Peyer's patch (tissue), 4 donors: ENCODE measurements around the gene RDH5. TPM values are rescaled to one million over a fixed set of nuclear protein-coding genes. Genes with fewer than 3 reads are reported as not detected.
A peak's percentile ranks its signal among the peaks of the same experiment; 100 is the strongest.

Experiments
- DNase-seq, 3 donors: peaks; one replicate each; pipeline ENCODE4 v3.0.0-alpha.2; 2017 to 2019
- H3K27ac ChIP-seq, 4 donors: fragments of 200-600 bp; sonication (generic); one replicate each; pipeline ENCODE4 v1.5.1; 2016 to 2019
- H3K27me3 ChIP-seq, 2 donors: fragments of 200-600 bp; sonication (generic); one replicate each; pipeline ENCODE4 v1.5.1; 2019
- H3K36me3 ChIP-seq, 3 donors: fragments of 200-600 bp; sonication (generic); one replicate each; pipeline ENCODE4 v1.5.1; 2016 to 2019
- H3K4me1 ChIP-seq, 4 donors: fragments of 200-600 bp; sonication (generic); one replicate each; pipeline ENCODE4 v1.5.1; 2016 to 2019
- H3K4me3 ChIP-seq, 4 donors: fragments of 200-600 bp; sonication (generic); 1 replicate in 3 of 4; 2 replicates in 1 of 4; pipeline ENCODE4 v1.5.1; 2016 to 2019; ENCODE audit warnings: mild to moderate bottlenecking in 1 of 4
- H3K9me3 ChIP-seq, 4 donors: fragments of 200-600 bp; sonication (generic); one replicate each; pipeline ENCODE4 v1.5.1; 2016 to 2019; ENCODE audit warnings: mild to moderate bottlenecking in 1 of 4
- POLR2A ChIP-seq, 2 donors: fragments of 450-650 bp; IDR thresholded peaks; one replicate each; pipeline ENCODE4 v1.5.1; 2017; ENCODE audit warnings: antibody characterized with exemption in 2 of 2, mild to moderate bottlenecking in 2 of 2, moderate library complexity in 2 of 2
- total RNA-seq, 4 donors: library from RNA; depleted of rRNA; stranded (reverse); fragments of >200 nt; gene quantifications; one replicate each; pipeline ENCODE4 v1.1.0, GENCODE V29; 2016
- TF ChIP-seq, protein P1 (sequence below), 6 experiments: fragments of 450-650 bp in 4 of 6; fragments of 200-600 bp in 2 of 6; sonication (generic) in 1 of 6; IDR thresholded peaks; one replicate each; pipeline ENCODE4 v1.5.1; 2017 to 2019; ENCODE audit warnings: antibody characterized with exemption in 6 of 6, mild to moderate bottlenecking in 3 of 6, moderate library complexity in 1 of 6

The RDH5 gene
- total RNA-seq, 4 donors from 2014 or later = 47.0 to 113 (median 90.9) TPM

DNA sequence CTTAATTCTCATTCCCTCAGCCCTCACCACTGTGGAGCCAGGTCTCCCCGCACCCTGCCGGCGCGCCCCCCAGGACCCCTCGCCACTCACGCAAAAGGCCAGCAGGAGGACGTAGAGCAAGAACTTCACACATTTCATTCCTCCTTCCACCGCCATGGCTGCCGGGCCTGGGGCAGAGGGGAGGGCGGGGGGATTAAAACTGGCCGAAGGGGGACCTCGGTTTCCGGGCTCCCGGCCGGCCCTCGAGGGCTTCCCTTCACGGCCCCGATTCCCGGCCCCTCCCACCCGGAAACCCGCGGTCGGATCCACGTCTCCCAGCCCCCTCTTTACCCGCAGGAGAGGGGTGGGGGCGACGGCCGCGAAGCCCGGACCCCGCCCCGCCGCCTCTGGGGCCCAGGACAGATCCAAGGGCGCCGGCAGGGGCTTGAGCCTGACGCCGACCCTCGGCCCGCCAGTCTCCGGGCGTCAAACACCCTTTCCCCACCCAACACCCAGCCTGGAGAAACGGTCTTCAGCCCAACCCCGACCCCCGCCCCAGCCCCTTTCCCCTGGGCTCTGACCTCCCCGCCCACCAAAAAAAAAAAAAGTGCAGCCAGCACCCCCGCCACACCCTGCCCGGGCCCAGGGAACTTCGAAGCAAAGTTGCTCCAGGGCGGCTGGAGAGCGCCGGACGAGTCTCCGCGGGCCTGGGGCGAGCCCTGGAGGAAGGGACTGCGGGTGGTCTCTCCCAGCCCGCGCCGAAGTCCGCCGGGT, 8.2 kb downstream of the RDH5 start:
- peaks cover 3 to 56% (median 18%) of the 10 kb centered on the region in 4 donors for H3K4me1 ChIP-seq
- H3K27me3 ChIP-seq = no peaks in the 10 kb centered on the region
- H3K36me3 ChIP-seq = peaks cover 0 to 34% (median 0%) of the 10 kb centered on the region in 3 donors
- H3K4me3 ChIP-seq = peak overlapping the region; percentile 89 to 96 (median 94)
- peak; percentile 60 to 83 (median 83) for DNase-seq
- peak overlapping the region; percentile 94 to 99 (median 98) for H3K27ac ChIP-seq
- no peak for TF ChIP-seq POLR2A (IDR thresholded peaks at IDR 0.05)
- TF ChIP-seq, protein P1, sequence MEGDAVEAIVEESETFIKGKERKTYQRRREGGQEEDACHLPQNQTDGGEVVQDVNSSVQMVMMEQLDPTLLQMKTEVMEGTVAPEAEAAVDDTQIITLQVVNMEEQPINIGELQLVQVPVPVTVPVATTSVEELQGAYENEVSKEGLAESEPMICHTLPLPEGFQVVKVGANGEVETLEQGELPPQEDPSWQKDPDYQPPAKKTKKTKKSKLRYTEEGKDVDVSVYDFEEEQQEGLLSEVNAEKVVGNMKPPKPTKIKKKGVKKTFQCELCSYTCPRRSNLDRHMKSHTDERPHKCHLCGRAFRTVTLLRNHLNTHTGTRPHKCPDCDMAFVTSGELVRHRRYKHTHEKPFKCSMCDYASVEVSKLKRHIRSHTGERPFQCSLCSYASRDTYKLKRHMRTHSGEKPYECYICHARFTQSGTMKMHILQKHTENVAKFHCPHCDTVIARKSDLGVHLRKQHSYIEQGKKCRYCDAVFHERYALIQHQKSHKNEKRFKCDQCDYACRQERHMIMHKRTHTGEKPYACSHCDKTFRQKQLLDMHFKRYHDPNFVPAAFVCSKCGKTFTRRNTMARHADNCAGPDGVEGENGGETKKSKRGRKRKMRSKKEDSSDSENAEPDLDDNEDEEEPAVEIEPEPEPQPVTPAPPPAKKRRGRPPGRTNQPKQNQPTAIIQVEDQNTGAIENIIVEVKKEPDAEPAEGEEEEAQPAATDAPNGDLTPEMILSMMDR (IDR thresholded peaks at IDR 0.05) = no peak
- no peaks in the 10 kb centered on the region for H3K9me3 ChIP-seq

DNA sequence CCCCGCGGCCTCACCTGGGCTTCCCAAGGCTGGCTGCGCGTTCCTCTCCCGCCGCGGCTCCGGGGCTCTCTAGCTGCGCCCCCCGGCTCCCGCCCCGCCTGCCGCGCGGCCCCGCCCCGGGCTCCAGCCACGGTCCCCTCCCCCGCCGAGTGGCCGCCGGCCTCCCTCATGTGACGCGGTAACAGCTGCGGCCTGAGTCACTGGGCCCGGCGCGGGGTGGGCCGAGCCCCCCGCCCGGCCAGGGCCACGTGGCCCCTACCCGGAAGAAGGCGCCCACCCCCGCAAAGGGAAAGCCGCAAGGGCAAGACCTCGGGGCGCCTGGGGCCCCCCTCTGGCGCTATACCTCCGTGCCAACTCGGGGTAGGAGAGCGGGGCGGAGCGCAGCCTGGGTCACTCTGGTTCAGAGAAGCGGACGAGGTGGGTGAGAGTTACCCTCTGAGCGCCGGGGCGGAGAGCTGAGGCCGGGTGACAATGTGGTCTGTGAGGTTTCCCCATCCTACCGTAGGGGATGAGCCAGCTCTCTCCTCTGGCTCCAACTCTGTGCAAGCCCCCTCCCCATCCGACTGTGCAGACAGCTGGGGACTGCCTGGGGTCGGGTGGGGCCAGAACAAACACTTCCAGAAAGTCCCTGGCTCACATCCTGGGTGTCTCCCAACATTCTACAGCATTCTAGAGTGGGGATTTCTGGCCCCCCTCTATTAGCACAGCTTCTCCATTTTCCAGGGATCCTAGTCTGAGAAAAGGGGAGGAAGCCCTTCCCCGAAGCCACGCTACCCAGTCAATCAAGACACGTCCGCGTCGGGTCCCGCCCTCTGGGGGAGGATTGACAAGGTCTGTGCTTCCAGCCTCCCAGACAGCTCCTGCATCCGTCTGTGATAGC, 9.0 kb downstream of the RDH5 start, which contains the start of gene CD63:
TSS of gene CD63 (minus strand) at position 71 of the 880 bp plus-strand sequence. CDS start 668 bp downstream, outside the sequence.
- DNase-seq = peak; percentile 83 to 94 (median 92)
- Histone ChIP-seq H3K9me3 (no peaks in the 10 kb centered on the region), H3K27me3 (no peaks in the 10 kb centered on the region), H3K4me3 (peak within 1 kb of the TSS; percentile 89 to 96 (median 94)), H3K27ac (peak within 1 kb of the TSS; percentile 94 to 99 (median 98)), H3K36me3 (peaks cover 0 to 28% (median 0%) of the 10 kb centered on the region in 3 donors), H3K4me1 (peaks cover 3 to 49% (median 18%) of the 10 kb centered on the region in 4 donors)
- TF ChIP-seq POLR2A (IDR thresholded peaks at IDR 0.05) = peak; percentile 46 to 76
- TF ChIP-seq, protein P1 (IDR thresholded peaks at IDR 0.05) = no peak

DNA sequence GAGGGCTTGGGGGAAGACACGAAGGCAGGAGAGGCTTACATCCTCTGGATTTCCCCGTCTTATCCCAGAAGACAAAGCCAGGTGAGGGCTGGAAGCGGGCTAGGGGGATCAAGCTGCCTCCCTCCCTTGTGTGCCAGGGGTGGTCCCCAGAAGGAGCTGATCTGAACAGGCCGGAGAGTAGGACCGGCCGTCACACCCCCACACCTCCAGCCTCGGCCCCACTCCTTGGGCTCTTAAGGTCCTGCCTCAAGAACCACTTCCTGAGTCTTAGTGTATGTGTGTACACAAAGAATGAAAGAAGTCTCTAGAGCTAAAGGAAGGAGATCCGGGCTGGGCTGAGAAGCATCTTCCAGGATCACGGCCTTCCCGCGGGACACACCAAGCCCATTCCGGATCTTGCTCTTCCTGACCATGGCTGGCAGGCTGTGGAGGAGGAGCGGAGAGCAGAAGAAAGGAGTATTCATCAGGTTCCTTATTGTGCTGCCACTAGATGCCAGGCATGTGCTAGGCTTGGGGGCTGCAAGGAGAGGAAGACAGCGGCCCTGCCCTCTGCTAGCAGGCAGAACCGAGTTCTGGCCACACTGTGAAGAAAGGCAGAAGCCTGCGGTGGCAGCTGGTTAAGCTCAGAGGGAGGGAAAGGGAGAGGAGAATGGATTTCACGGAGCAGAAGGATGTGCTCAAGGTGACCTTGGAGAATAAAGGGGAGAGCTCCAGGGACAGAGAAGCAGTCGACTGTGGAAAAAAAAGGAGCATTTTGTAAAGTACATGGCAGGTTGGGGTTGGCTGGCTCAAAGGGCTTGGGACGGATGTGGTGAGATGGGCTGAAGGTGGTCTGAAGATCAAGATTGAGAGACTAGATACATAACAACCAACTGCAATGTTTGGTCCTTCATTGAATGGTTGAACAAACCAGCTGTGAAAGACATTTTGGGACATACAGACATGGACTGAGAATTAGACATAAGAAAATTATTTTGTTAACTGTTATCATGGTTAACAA, 9.9 kb downstream of the RDH5 start:
- DNase-seq = peak in 2 of 3 donors; percentile 56 to 71
- no peaks in the 10 kb centered on the region for H3K27me3 ChIP-seq
- peak overlapping the region; percentile 94 to 99 (median 98) for H3K27ac ChIP-seq
- TF ChIP-seq, protein P1 (IDR thresholded peaks at IDR 0.05) = no peak
- TF ChIP-seq POLR2A (IDR thresholded peaks at IDR 0.05) = no peak
- peak overlapping the region; percentile 89 to 96 (median 94) for H3K4me3 ChIP-seq
- H3K36me3 ChIP-seq = peaks cover 0 to 18% (median 0%) of the 10 kb centered on the region in 3 donors
- H3K9me3 ChIP-seq = no peaks in the 10 kb centered on the region
- H3K4me1 ChIP-seq = peaks cover 3 to 40% (median 15%) of the 10 kb centered on the region in 4 donors

DNA sequence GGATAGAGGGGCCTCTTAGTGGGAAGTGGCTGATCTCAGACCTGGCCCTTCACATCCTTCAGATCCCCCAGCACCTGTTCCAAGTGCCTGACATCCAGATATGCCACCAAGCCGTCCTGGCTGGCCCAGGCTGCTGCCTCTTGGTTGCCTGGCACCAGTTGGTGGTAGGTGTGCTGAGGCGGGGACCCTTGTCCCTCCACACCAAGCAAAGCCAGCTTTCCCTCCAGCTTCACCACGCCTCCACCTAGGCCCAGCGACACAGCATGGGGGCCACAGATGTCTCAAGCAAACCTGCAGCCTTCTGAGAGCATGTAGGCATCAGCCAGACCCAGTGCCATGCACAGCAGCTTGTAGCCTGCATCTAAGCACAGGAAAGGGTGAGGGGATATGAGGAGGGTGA, 12.1 kb downstream of the RDH5 start:
- DNase-seq = peak in 1 of 3 donors; percentile 39
- no peaks in the 10 kb centered on the region for H3K36me3 ChIP-seq
- no peaks in the 10 kb centered on the region for H3K27me3 ChIP-seq
- no peak overlapping the region for H3K4me3 ChIP-seq
- no peaks in the 10 kb centered on the region for H3K9me3 ChIP-seq
- peaks cover 0 to 18% (median 8%) of the 10 kb centered on the region in 4 donors for H3K4me1 ChIP-seq
- no peak for TF ChIP-seq POLR2A (IDR thresholded peaks at IDR 0.05)
- TF ChIP-seq, protein P1 (IDR thresholded peaks at IDR 0.05) = no peak
- no peak overlapping the region for H3K27ac ChIP-seq
